ENCODE results near the gene ARID4B.

GRCh38 chr1:235129774-235130570 lies 198.0 kb downstream of the ARID4B start:
- TF ChIP-seq CTCF (conservative IDR thresholded peaks at IDR 0.05 in 1 of 2, IDR thresholded peaks at IDR 0.05 in 1 of 2; ENCODE audit: low read depth in 1 of 2, low read length in 2 of 2): no peak
- no peak for TF ChIP-seq EZH2 (IDR thresholded peaks at IDR 0.05; ENCODE audit: low read length, missing control alignments)
